Neural progenitor cell (in vitro differentiated cells): ENCODE results near the gene DMAC2.

Experiments
- EZH2 ChIP-seq: fragments of 200-600 bp; sonication (generic); IDR thresholded peaks from 2 replicates; pipeline ENCODE4 v1.6.1; 2017; ENCODE audit warnings: antibody characterized with exemption, mild to moderate bottlenecking, moderate library complexity
- EZH2phosphoT487 ChIP-seq: fragments of 200-600 bp; sonication (generic); IDR thresholded peaks from 2 replicates; pipeline ENCODE4 v1.6.1; 2017; ENCODE audit warnings: antibody characterized with exemption
- TF ChIP-seq, protein P1 (sequence below): fragments of 200-600 bp; sonication (generic); IDR thresholded peaks from 2 replicates; pipeline ENCODE4 v1.5.1; 2017; ENCODE audit warnings: antibody characterized with exemption, mild to moderate bottlenecking

DNA sequence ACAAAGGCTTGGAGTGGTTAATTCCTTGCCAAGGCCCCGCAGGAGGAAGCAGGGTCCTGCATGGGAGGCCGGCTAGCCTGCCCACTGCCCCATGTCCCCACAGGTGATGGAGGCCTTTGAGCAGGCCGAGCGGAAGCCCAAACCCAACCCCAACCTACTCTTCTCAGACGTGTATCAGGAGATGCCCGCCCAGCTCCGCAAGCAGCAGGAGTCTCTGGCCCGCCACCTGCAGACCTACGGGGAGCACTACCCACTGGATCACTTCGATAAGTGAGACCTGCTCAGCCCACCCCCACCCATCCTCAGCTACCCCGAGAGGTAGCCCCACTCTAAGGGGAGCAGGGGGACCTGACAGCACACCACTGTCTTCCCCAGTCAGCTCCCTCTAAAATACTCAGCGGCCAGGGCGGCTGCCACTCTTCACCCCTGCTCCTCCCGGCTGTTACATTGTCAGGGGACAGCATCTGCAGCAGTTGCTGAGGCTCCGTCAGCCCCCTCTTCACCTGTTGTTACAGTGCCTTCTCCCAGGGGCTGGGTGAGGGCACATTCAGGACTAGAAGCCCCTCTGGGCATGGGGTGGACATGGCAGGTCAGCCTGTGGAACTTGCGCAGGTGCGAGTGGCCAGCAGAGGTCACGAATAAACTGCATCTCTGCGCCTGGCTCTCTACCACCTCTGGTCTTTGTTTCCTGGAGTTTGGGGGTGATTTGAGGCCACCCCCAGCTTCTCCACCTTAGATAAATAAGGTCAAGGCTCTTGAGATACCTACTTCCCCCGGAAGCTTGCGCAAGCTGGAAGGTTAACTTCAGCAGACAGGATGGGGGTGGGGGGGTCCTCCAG is 15.2 kb downstream of the DMAC2 start:
- no peak for TF ChIP-seq EZH2phosphoT487
- TF ChIP-seq, protein P1, sequence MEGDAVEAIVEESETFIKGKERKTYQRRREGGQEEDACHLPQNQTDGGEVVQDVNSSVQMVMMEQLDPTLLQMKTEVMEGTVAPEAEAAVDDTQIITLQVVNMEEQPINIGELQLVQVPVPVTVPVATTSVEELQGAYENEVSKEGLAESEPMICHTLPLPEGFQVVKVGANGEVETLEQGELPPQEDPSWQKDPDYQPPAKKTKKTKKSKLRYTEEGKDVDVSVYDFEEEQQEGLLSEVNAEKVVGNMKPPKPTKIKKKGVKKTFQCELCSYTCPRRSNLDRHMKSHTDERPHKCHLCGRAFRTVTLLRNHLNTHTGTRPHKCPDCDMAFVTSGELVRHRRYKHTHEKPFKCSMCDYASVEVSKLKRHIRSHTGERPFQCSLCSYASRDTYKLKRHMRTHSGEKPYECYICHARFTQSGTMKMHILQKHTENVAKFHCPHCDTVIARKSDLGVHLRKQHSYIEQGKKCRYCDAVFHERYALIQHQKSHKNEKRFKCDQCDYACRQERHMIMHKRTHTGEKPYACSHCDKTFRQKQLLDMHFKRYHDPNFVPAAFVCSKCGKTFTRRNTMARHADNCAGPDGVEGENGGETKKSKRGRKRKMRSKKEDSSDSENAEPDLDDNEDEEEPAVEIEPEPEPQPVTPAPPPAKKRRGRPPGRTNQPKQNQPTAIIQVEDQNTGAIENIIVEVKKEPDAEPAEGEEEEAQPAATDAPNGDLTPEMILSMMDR: no peak
- TF ChIP-seq EZH2: no peak
